ENCODE measurements around the gene ALDH3B2. TPM values are rescaled to one million over a fixed set of nuclear protein-coding genes. Genes with fewer than 3 reads are reported as not detected.

Gene ALDH3B2
- total and polyA plus RNA-seq, 8 donors = 0.17 to 0.50 (median 0.34) TPM; not detected in 4

GRCh38 chr11:67644472-67645418, 29.7 kb downstream of the ALDH3B2 start:
- Histone ChIP-seq H3K4me3 (no peak overlapping the region), H3K27me3 (no peaks in the 10 kb centered on the region), H3K27ac (peak overlapping the region; percentile 8 to 78 (median 61)), H3K4me1 (peaks cover 4 to 27% (median 25%) of the 10 kb centered on the region in 3 donors), H3K9me3 (no peaks in the 10 kb centered on the region), H3K36me3 (no peaks in the 10 kb centered on the region)
- no peak for FAIRE-seq
- intact Hi-C loops (cut with DNase I) = no loop called here
- DNase-seq = peak in 4 of 6 donors; percentile 44 to 74 (median 63)
- ATAC-seq = peak in 3 of 4 donors; percentile 4 to 53 (median 13)
- 72 to 84% methylated on average over 22 of the region's 22 CpGs for WGBS, 2 donors
- TF ChIP-seq, protein P1, sequence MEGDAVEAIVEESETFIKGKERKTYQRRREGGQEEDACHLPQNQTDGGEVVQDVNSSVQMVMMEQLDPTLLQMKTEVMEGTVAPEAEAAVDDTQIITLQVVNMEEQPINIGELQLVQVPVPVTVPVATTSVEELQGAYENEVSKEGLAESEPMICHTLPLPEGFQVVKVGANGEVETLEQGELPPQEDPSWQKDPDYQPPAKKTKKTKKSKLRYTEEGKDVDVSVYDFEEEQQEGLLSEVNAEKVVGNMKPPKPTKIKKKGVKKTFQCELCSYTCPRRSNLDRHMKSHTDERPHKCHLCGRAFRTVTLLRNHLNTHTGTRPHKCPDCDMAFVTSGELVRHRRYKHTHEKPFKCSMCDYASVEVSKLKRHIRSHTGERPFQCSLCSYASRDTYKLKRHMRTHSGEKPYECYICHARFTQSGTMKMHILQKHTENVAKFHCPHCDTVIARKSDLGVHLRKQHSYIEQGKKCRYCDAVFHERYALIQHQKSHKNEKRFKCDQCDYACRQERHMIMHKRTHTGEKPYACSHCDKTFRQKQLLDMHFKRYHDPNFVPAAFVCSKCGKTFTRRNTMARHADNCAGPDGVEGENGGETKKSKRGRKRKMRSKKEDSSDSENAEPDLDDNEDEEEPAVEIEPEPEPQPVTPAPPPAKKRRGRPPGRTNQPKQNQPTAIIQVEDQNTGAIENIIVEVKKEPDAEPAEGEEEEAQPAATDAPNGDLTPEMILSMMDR (IDR thresholded peaks at IDR 0.05) = no peak

GRCh38 chr11:67644042-67644441, 30.4 kb downstream of the ALDH3B2 start:
- H3K27me3 ChIP-seq = no peaks in the 10 kb centered on the region
- no peak overlapping the region for H3K27ac ChIP-seq
- no peaks in the 10 kb centered on the region for H3K9me3 ChIP-seq
- TF ChIP-seq, protein P1 (IDR thresholded peaks at IDR 0.05) = no peak
- 95 to 96% methylated on average over 5 of the region's 5 CpGs for WGBS, 2 donors
- DNase-seq = no peak
- H3K36me3 ChIP-seq = no peaks in the 10 kb centered on the region
- H3K4me1 ChIP-seq = peaks cover 4 to 27% (median 25%) of the 10 kb centered on the region in 3 donors
- intact Hi-C loops (cut with DNase I) = no loop called here
- FAIRE-seq = no peak
- no peak for ATAC-seq
- H3K4me3 ChIP-seq = no peak overlapping the region

- DNase-seq = no peak
- ATAC-seq = no peak
- TF ChIP-seq, protein P1 (IDR thresholded peaks at IDR 0.05) = no peak
- intact Hi-C loops (cut with DNase I) = no loop called here
- H3K27ac ChIP-seq = no peak overlapping the region
- peaks cover 4 to 21% (median 21%) of the 10 kb centered on the region in 3 donors for H3K4me1 ChIP-seq
- no peaks in the 10 kb centered on the region for H3K9me3 ChIP-seq
- WGBS, 2 donors = 92 to 95% methylated on average over 15 of the region's 15 CpGs
- H3K36me3 ChIP-seq = no peaks in the 10 kb centered on the region
- FAIRE-seq = no peak
- H3K27me3 ChIP-seq = no peaks in the 10 kb centered on the region
- H3K4me3 ChIP-seq = no peak overlapping the region
Observed at GRCh38 chr11:67642173-67643120, 32.0 kb downstream of the ALDH3B2 start.

- Histone ChIP-seq H3K9me3 (no peaks in the 10 kb centered on the region), H3K27me3 (no peaks in the 10 kb centered on the region), H3K36me3 (no peaks in the 10 kb centered on the region), H3K27ac (no peak overlapping the region), H3K4me1 (peaks cover 4 to 14% (median 13%) of the 10 kb centered on the region in 3 donors), H3K4me3 (no peak overlapping the region)
- TF ChIP-seq, protein P1 (IDR thresholded peaks at IDR 0.05) = no peak
- intact Hi-C loops (cut with DNase I) = no loop called here
- FAIRE-seq (no peak), DNase-seq (no peak), ATAC-seq (no peak)
- WGBS, 2 donors = 83 to 85% methylated on average over 27 to 28 of the region's 28 CpGs
Observed at GRCh38 chr11:67641338-67642172, 32.9 kb downstream of the ALDH3B2 start.
